Mammary epithelial cell (primary cell): Measurements from ENCODE around the gene EIF2AK3.

Experiments
- CTCF ChIP-seq, 2 donors: IDR thresholded peaks in 1 of 2; conservative IDR thresholded peaks in 1 of 2; 2 replicates each; pipeline ENCODE4 v1.5.1; 2011 to 2012; ENCODE audit warnings: inconsistent platforms in 2 of 2, low read length in 2 of 2, mild to moderate bottlenecking in 2 of 2, control low read depth in 1 of 2, low read depth in 1 of 2; ENCODE audit not compliant: insufficient read depth in 1 of 2; ENCODE audit errors: extremely low read depth in 1 of 2
- EZH2 ChIP-seq: IDR thresholded peaks from 2 replicates; pipeline ENCODE4 v1.6.1; 2012; ENCODE audit warnings: low read length, inconsistent platforms, borderline replicate concordance

- TF ChIP-seq CTCF (conservative IDR thresholded peaks at IDR 0.05 in 1 of 2, IDR thresholded peaks at IDR 0.05 in 1 of 2; ENCODE audit: extremely low read depth in 1 of 2, insufficient read depth in 1 of 2, low read depth in 1 of 2, low read length in 2 of 2) (no peak), EZH2 (no peak)
Measured at GRCh38 chr2:88574445-88574844, 52.8 kb downstream of the EIF2AK3 start.
